Smooth muscle cell (in vitro differentiated cells): ENCODE results near the gene STARD13. TPM values are rescaled to one million over a fixed set of nuclear protein-coding genes. Genes with fewer than 3 reads are reported as not detected.

Source experiments
- DNase-seq: peaks from one replicate; lab custom pipeline; 2025; ENCODE audit not compliant: unreplicated experiment; lab: John Stamatoyannopoulos, UW
- H2AFZ ChIP-seq: fragments of 200-600 bp; sonication (generic); 2 replicates; pipeline ENCODE4 v1.6.0; 2016; ENCODE audit warnings: antibody characterized with exemption, low read depth, mild to moderate bottlenecking
- H3F3A ChIP-seq: fragments of 200-600 bp; sonication (generic); 2 replicates; pipeline ENCODE4 v1.6.0; 2017; ENCODE audit warnings: antibody characterized with exemption, low read depth
- H3K27ac ChIP-seq: fragments of 200-600 bp; sonication (generic); 2 replicates; pipeline ENCODE4 v1.5.1; 2016; ENCODE audit warnings: low read depth, mild to moderate bottlenecking
- H3K27me3 ChIP-seq: fragments of 200-600 bp; sonication (generic); 2 replicates; pipeline ENCODE4 v1.6.1; 2016; ENCODE audit warnings: low read depth, mild to moderate bottlenecking
- H3K36me3 ChIP-seq: fragments of 200-600 bp; sonication (generic); 2 replicates; pipeline ENCODE4 v1.5.1; 2016; ENCODE audit warnings: low read depth
- H3K4me1 ChIP-seq: fragments of 200-600 bp; sonication (generic); 2 replicates; pipeline ENCODE4 v1.5.1; 2016; ENCODE audit warnings: low read depth
- H3K4me2 ChIP-seq: fragments of 200-600 bp; sonication (generic); 2 replicates; pipeline ENCODE4 v1.6.0; 2016; ENCODE audit warnings: mild to moderate bottlenecking
- H3K4me3 ChIP-seq: fragments of 200-600 bp; sonication (generic); 2 replicates; pipeline ENCODE4 v1.5.1; 2016; ENCODE audit warnings: mild to moderate bottlenecking
- H3K79me2 ChIP-seq: fragments of 200-600 bp; sonication (generic); 2 replicates; pipeline ENCODE4 v1.6.0; 2016; ENCODE audit warnings: low read depth, mild to moderate bottlenecking
- H3K9ac ChIP-seq: fragments of 200-600 bp; sonication (generic); 2 replicates; pipeline ENCODE4 v1.6.0; 2016; ENCODE audit warnings: low read depth
- H3K9me3 ChIP-seq: fragments of 200-600 bp; sonication (generic); replicated peaks from 2 replicates; pipeline ENCODE4 v1.5.1; 2016; ENCODE audit warnings: low read depth
- H4K20me1 ChIP-seq: fragments of 200-600 bp; sonication (generic); 2 replicates; pipeline ENCODE4 v1.6.0; 2016; ENCODE audit warnings: low read depth
- CTCF ChIP-seq: fragments of 200-600 bp; sonication (generic); IDR thresholded peaks from 2 replicates; pipeline ENCODE4 v1.5.1; 2017; ENCODE audit warnings: borderline replicate concordance, mild to moderate bottlenecking, antibody characterized with exemption; ENCODE audit not compliant: insufficient read depth, poor library complexity, severe bottlenecking
- WGBS: methylation state at CpG from one replicate; pipeline ENCODE4 v1.1.7; 2016; ENCODE audit warnings: low lambda C conversion rate; 5-methylcytosine and 5-hydroxymethylcytosine counted together
- polyA plus RNA-seq: library from polyadenylated mRNA; unstranded; fragments of >200 nt; fragmentation: Nextera tagmentation; extraction: Ambion mirVana; gene quantifications from 2 replicates; pipeline ENCODE4 v1.2.1, GENCODE V29; 2016
- total RNA-seq: library from RNA; depleted of rRNA; stranded (reverse); fragments of >200 nt; gene quantifications from 2 replicates; pipeline ENCODE4 v1.2.3, GENCODE V29; 2014

The STARD13 gene
- total and polyA plus RNA-seq, 2 experiments from 2014 or later = 12.4 to 18.8 TPM

- H3K9ac ChIP-seq = no peak overlapping the region
- H3F3A ChIP-seq = no peaks in the 10 kb centered on the region
- H3K9me3 ChIP-seq = no peaks in the 10 kb centered on the region
- no peaks in the 10 kb centered on the region for H3K4me1 ChIP-seq
- no peaks in the 10 kb centered on the region for H3K36me3 ChIP-seq
- no peak for DNase-seq
- no peaks in the 10 kb centered on the region for H3K27me3 ChIP-seq
- no peak overlapping the region for H3K4me2 ChIP-seq
- H2AFZ ChIP-seq = no peak overlapping the region
- H4K20me1 ChIP-seq = no peaks in the 10 kb centered on the region
- H3K79me2 ChIP-seq = no peaks in the 10 kb centered on the region
- no peak overlapping the region for H3K4me3 ChIP-seq
- no peak for TF ChIP-seq CTCF
- WGBS = 83% methylated on average over 1 of the region's 1 CpG
- no peak overlapping the region for H3K27ac ChIP-seq
These were observed 34.3 kb upstream of the STARD13 start for GRCh38 chr13:33319859-33320258.

- TF ChIP-seq CTCF = no peak
- Histone ChIP-seq H3K36me3 (no peaks in the 10 kb centered on the region), H3K79me2 (no peaks in the 10 kb centered on the region), H3K4me1 (no peaks in the 10 kb centered on the region), H3K4me3 (no peak overlapping the region), H3K4me2 (no peak overlapping the region), H3K27me3 (no peaks in the 10 kb centered on the region), H3K27ac (no peak overlapping the region), H2AFZ (no peak overlapping the region), H3K9ac (no peak overlapping the region), H4K20me1 (no peaks in the 10 kb centered on the region), H3F3A (no peaks in the 10 kb centered on the region), H3K9me3 (no peaks in the 10 kb centered on the region)
- DNase-seq = no peak
- WGBS = 85% methylated on average over 2 of the region's 2 CpGs
These were observed 33.2 kb upstream of the STARD13 start for GRCh38 chr13:33318744-33319143.

GRCh38 chr13:33318037-33318436, 32.5 kb upstream of the STARD13 start:
- Histone ChIP-seq H3K27me3 (no peaks in the 10 kb centered on the region), H3K79me2 (no peaks in the 10 kb centered on the region), H2AFZ (no peak overlapping the region), H4K20me1 (no peaks in the 10 kb centered on the region), H3K27ac (no peak overlapping the region), H3K4me2 (no peak overlapping the region), H3F3A (no peaks in the 10 kb centered on the region), H3K4me1 (no peaks in the 10 kb centered on the region), H3K9me3 (no peaks in the 10 kb centered on the region), H3K36me3 (no peaks in the 10 kb centered on the region), H3K9ac (no peak overlapping the region), H3K4me3 (no peak overlapping the region)
- TF ChIP-seq CTCF = no peak
- 90% methylated on average over 3 of the region's 3 CpGs for WGBS
- no peak for DNase-seq

GRCh38 chr13:33316890-33317289, 31.3 kb upstream of the STARD13 start:
- Histone ChIP-seq H3K27me3 (no peaks in the 10 kb centered on the region), H3K4me3 (no peak overlapping the region), H3K79me2 (no peaks in the 10 kb centered on the region), H3K9me3 (no peaks in the 10 kb centered on the region), H3K27ac (no peak overlapping the region), H3K4me2 (no peak overlapping the region), H2AFZ (no peak overlapping the region), H3K36me3 (no peaks in the 10 kb centered on the region), H4K20me1 (no peaks in the 10 kb centered on the region), H3K9ac (no peak overlapping the region), H3F3A (no peaks in the 10 kb centered on the region), H3K4me1 (no peaks in the 10 kb centered on the region)
- no peak for DNase-seq
- 83% methylated on average over 1 of the region's 1 CpG for WGBS
- no peak for TF ChIP-seq CTCF
